ENCODE data around the gene PQBP1.

DNA sequence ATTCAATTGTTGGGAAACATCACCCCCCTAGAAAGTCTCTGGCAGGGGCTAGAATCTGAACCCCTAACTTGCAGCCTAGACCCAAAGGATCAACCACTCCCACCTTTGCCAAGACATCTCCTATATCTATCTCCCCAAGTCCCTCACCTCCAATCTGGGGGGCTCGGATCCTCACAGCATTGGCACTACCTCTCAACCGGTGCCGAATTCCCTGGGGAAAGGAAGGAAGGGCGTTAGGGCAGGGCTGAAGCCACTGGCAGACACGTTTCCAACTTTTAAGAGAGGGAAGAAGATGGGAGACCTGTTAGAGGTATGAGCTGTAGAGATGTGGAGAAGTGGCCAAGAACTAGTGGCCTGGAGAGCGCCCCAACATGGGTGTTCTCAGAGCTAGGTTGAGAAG lies 2.8 kb upstream of the PQBP1 start:
- TF ChIP-seq, protein P1, sequence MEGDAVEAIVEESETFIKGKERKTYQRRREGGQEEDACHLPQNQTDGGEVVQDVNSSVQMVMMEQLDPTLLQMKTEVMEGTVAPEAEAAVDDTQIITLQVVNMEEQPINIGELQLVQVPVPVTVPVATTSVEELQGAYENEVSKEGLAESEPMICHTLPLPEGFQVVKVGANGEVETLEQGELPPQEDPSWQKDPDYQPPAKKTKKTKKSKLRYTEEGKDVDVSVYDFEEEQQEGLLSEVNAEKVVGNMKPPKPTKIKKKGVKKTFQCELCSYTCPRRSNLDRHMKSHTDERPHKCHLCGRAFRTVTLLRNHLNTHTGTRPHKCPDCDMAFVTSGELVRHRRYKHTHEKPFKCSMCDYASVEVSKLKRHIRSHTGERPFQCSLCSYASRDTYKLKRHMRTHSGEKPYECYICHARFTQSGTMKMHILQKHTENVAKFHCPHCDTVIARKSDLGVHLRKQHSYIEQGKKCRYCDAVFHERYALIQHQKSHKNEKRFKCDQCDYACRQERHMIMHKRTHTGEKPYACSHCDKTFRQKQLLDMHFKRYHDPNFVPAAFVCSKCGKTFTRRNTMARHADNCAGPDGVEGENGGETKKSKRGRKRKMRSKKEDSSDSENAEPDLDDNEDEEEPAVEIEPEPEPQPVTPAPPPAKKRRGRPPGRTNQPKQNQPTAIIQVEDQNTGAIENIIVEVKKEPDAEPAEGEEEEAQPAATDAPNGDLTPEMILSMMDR (conservative IDR thresholded peaks at IDR 0.05; ENCODE audit: low read length): no peak
- no peak for TF ChIP-seq EZH2phosphoT487 (IDR thresholded peaks at IDR 0.05; ENCODE audit: borderline replicate concordance)

Data from Loucy (cell line).